Heart right ventricle (tissue), 16 donors: ENCODE data around the gene SFXN2. TPM values are rescaled to one million over a fixed set of nuclear protein-coding genes. Genes with fewer than 3 reads are reported as not detected.

Experiments
- ATAC-seq, 8 donors: fragments of 200-7000 bp; cut with Tn5 transposase; one replicate each; pipeline ENCODE4 v1.9.1; 2020; ENCODE audit warnings: mild to moderate bottlenecking in 8 of 8, moderate library complexity in 8 of 8, moderate number of reproducible peaks in 1 of 8
- DNase-seq, 2 donors: peaks; one replicate each; pipeline ENCODE4 v3.0.0-alpha.2; 2020
- H3K27ac ChIP-seq, 10 donors: fragments of 200-600 bp; sonication (generic) in 2 of 10; one replicate each; pipeline versions ENCODE4 v1.5.0 to v1.8.0; 2020 to 2022; ENCODE audit warnings: mild to moderate bottlenecking in 3 of 10
- H3K27me3 ChIP-seq, 7 donors: fragments of 200-600 bp; one replicate each; pipeline ENCODE4 v1.8.0; 2021 to 2022; ENCODE audit warnings: mild to moderate bottlenecking in 2 of 7
- H3K36me3 ChIP-seq, 9 donors: fragments of 200-600 bp; sonication (generic) in 1 of 9; one replicate each; pipeline versions ENCODE4 v1.5.0 to v1.8.0; 2020 to 2022; ENCODE audit warnings: mild to moderate bottlenecking in 2 of 9
- H3K4me1 ChIP-seq, 9 donors: fragments of 200-600 bp; sonication (generic) in 1 of 9; one replicate each; pipeline versions ENCODE4 v1.5.0 to v1.8.0; 2020 to 2022; ENCODE audit warnings: mild to moderate bottlenecking in 4 of 9
- H3K4me3 ChIP-seq, 10 donors: fragments of 200-600 bp; sonication (generic) in 2 of 10; one replicate each; pipeline versions ENCODE4 v1.5.0 to v1.8.0; 2020 to 2022; ENCODE audit warnings: mild to moderate bottlenecking in 7 of 10, moderate library complexity in 2 of 10
- H3K9me3 ChIP-seq, 11 donors: fragments of 200-600 bp in 10 of 11; sonication (generic) in 2 of 11; one replicate each; pipeline versions ENCODE4 v1.5.0 to v1.8.0; 2013 to 2022; ENCODE audit warnings: mild to moderate bottlenecking in 2 of 11, control low read depth in 1 of 11, moderate library complexity in 1 of 11
- WGBS, 2 donors: extraction: QIAGEN DNeasy Blood & Tissue Kit; methylation state at CpG; one replicate each; pipeline ENCODE4 v1.1.7; 2013; ENCODE audit warnings: inconsistent platforms in 1 of 2; 5-methylcytosine and 5-hydroxymethylcytosine counted together
- intact Hi-C, 10 donors: fragments of 100-400 bp; cut with DNase I; formaldehyde crosslinking; loops; one replicate each; pipeline versions ENCODE4 v1.11.1 to v1.14.2; 2022
- polyA plus RNA-seq, 2 donors: library from polyadenylated mRNA; stranded (reverse); fragments of 200-250 nt; gene quantifications; one replicate each; pipeline ENCODE4 v1.2.3, GENCODE V29; 2013
- total RNA-seq, 10 donors: library from RNA; stranded (reverse); fragmentation: NEBNext Ultra II Directional in 3 of 10; extraction: Animal tissue kit (Norgen Biotek cat#: 25700) in 3 of 10; gene quantifications; one replicate each; pipeline versions ENCODE4 v1.2.1 to v1.2.4, GENCODE V29; 2021 to 2023
- TF ChIP-seq, protein P1 (sequence below), 9 donors: fragments of 200-600 bp; sonication (generic) in 2 of 9; IDR thresholded peaks; one replicate each; pipeline versions ENCODE4 v1.5.0 to v1.8.0; 2021 to 2022; ENCODE audit warnings: antibody characterized with exemption in 9 of 9, mild to moderate bottlenecking in 5 of 9, moderate library complexity in 1 of 9
- donor health status: Arrhythmogenic right ventricular cardiomyopathy.
- donor health status: ischemic (EF 13 %, LVEDD 7.1; RV severe dilation, severe dysfunction).
- donor health status: healthy with polysubstance abuse.
- donor health status: DM: no; HTN: yes; CAD: no.
- donor health status: DM: no; HTN: no; CAD: no.
- donor health status: ischemic (EF 25% LVEDD 6.9; RV normal size, moderate dysfunction).
- donor health status: ischemic (EF 25% LVEDD 5.7; RV mildly dilated, moderate dysfunction).
- donor health status: healthy.
- donor health status: DM: yes; HTN: yes; CAD: no.
- donor health status: Ischemic cardiomyopathy.
- donor health status: ischemic (EF 35%, LVEDD 5.7; RV mildly dilated, moderate dysfunction).
- donor health status: nonischemic (EF 11% LVEDD 7.7; RV severe dilation, severe dysfunction).
- donor health status: DM: yes; HTN: yes; CAD: no.
- donor health status: PGD.
- donor health status: ischemic (EF 29% LVEDD 5.4; RV normal size, mild dysfunction).
- donor health status: nonischemic (EF 23%, LVEDD 6.1; RV moderate dilation, normal function).

The SFXN2 gene
- total and polyA plus RNA-seq, 12 donors, result 0.89 to 4.5 (median 2.5) TPM

GRCh38 chr10:102777711-102778453 lies 63.4 kb downstream of the SFXN2 start:
- Histone ChIP-seq H3K27me3 (no peaks in the 10 kb centered on the region), H3K36me3 (peaks cover 0 to 3% (median 0%) of the 10 kb centered on the region in 9 donors), H3K4me3 (peak overlapping the region in 9 of 10 donors; percentile 47 to 67 (median 60)), H3K4me1 (peaks cover 49 to 100% (median 91%) of the 10 kb centered on the region in 9 donors), H3K27ac (peak overlapping the region; percentile 85 to 99 (median 97)), H3K9me3 (no peaks in the 10 kb centered on the region)
- TF ChIP-seq, protein P1, sequence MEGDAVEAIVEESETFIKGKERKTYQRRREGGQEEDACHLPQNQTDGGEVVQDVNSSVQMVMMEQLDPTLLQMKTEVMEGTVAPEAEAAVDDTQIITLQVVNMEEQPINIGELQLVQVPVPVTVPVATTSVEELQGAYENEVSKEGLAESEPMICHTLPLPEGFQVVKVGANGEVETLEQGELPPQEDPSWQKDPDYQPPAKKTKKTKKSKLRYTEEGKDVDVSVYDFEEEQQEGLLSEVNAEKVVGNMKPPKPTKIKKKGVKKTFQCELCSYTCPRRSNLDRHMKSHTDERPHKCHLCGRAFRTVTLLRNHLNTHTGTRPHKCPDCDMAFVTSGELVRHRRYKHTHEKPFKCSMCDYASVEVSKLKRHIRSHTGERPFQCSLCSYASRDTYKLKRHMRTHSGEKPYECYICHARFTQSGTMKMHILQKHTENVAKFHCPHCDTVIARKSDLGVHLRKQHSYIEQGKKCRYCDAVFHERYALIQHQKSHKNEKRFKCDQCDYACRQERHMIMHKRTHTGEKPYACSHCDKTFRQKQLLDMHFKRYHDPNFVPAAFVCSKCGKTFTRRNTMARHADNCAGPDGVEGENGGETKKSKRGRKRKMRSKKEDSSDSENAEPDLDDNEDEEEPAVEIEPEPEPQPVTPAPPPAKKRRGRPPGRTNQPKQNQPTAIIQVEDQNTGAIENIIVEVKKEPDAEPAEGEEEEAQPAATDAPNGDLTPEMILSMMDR (IDR thresholded peaks at IDR 0.05), result no peak
- DNase-seq (no peak), ATAC-seq (no peak)
- intact Hi-C loops, result loop anchor here in 4 of 10 donors (2.0 to 5.0 kb wide), 3 partner anchors 36 to 39 kb away; partner anchors contain the start of gene WBP1L (in 2 of the 4)
- 52 to 56% methylated on average over 17 of the region's 17 CpGs for WGBS, 2 donors

DNA sequence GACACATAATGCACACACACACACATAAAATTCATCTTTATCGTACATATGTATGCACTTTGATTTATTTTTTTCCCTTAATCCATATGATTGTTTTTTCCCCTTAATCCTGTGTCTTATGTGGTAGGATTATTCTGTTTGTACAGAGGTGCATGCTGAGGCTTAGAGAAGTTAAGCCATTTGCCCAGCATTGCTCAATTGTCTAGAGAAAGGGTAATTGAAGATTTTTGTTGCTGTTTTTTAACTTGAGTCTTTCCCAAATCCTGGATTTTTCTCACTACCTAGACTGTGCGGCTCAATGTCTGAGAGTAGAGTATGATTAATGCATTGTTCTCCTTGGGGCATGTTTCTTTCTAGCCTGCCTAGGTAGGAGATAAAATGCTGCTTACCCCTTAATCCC lies 64.3 kb downstream of the SFXN2 start:
- TF ChIP-seq, protein P1 (IDR thresholded peaks at IDR 0.05), result no peak
- peaks cover 0 to 3% (median 0%) of the 10 kb centered on the region in 9 donors for H3K36me3 ChIP-seq
- H3K9me3 ChIP-seq, result no peaks in the 10 kb centered on the region
- intact Hi-C loops, result loop anchor here in 2 of 10 donors (5.0 kb wide), 2 partner anchors 36 to 39 kb away; partner anchors contain the start of gene WBP1L (in 2 of the 2)
- peak overlapping the region in 9 of 10 donors; percentile 57 to 99 (median 97) for H3K27ac ChIP-seq
- WGBS, 2 donors, result 84 to 87% methylated on average over 2 of the region's 2 CpGs
- peaks cover 52 to 100% (median 91%) of the 10 kb centered on the region in 9 donors for H3K4me1 ChIP-seq
- peak overlapping the region in 4 of 10 donors; percentile 48 to 67 (median 64) for H3K4me3 ChIP-seq
- no peak for DNase-seq
- no peak for ATAC-seq
- H3K27me3 ChIP-seq, result no peaks in the 10 kb centered on the region

GRCh38 chr10:102779680-102780526 lies 65.5 kb downstream of the SFXN2 start:
- H3K9me3 ChIP-seq, result no peaks in the 10 kb centered on the region
- peaks cover 0 to 3% (median 0%) of the 10 kb centered on the region in 9 donors for H3K36me3 ChIP-seq
- ATAC-seq (no peak), DNase-seq (peak in 1 of 2 donors; percentile 38)
- intact Hi-C loops, result loop anchor here in 2 of 10 donors (5.0 kb wide), 2 partner anchors 37 to 38 kb away; partner anchors contain the start of gene WBP1L (in 2 of the 2)
- 59 to 63% methylated on average over 10 of the region's 10 CpGs for WGBS, 2 donors
- TF ChIP-seq, protein P1 (IDR thresholded peaks at IDR 0.05), result no peak
- H3K4me3 ChIP-seq, result peak overlapping the region in 2 of 10 donors; percentile 4 to 61
- H3K27ac ChIP-seq, result peak overlapping the region; percentile 83 to 99 (median 97)
- H3K27me3 ChIP-seq, result no peaks in the 10 kb centered on the region
- peaks cover 47 to 100% (median 91%) of the 10 kb centered on the region in 9 donors for H3K4me1 ChIP-seq

DNA sequence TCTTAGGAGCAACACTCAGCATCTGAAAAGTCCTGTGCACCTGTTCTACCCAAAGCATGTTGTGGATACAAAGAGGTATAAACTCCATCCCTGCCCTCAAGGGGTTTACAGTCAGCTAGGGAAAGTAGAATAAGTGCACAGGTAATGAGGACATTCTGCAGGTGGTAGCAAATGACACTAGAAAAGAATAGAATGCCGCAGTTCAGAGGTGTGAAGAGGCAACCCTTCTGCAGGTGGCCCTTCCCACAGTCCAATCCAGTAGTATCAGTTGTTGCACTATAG lies 66.0 kb downstream of the SFXN2 start:
- TF ChIP-seq, protein P1 (IDR thresholded peaks at IDR 0.05), result no peak
- H3K9me3 ChIP-seq, result no peaks in the 10 kb centered on the region
- peaks cover 0 to 3% (median 0%) of the 10 kb centered on the region in 9 donors for H3K36me3 ChIP-seq
- intact Hi-C loops, result no loop called here
- WGBS, 2 donors, result 84 to 98% methylated on average over 1 of the region's 1 CpG
- peaks cover 46 to 100% (median 91%) of the 10 kb centered on the region in 9 donors for H3K4me1 ChIP-seq
- H3K27ac ChIP-seq, result peak overlapping the region; percentile 74 to 99 (median 96)
- peak overlapping the region in 1 of 10 donors; percentile 1 for H3K4me3 ChIP-seq
- DNase-seq (no peak), ATAC-seq (no peak)
- no peaks in the 10 kb centered on the region for H3K27me3 ChIP-seq
